Measurements from ENCODE around the gene ELOVL6.

- TF ChIP-seq CTCF (IDR thresholded peaks at IDR 0.05) (no peak), POLR2A (IDR thresholded peaks at IDR 0.05) (no peak)
Observed at GRCh38 chr4:110196871-110197528, 1.4 kb downstream of the ELOVL6 start.
